ENCODE measurements around the gene HHATL. TPM values are rescaled to one million over a fixed set of nuclear protein-coding genes. Genes with fewer than 3 reads are reported as not detected.
A peak's percentile ranks its signal among the peaks of the same experiment; 100 is the strongest.

HHATL gene
- total and polyA plus RNA-seq, 8 donors, result 0.29 to 1.3 (median 1.0) TPM; not detected in 1

- Histone ChIP-seq H3K4me3 (no peak overlapping the region), H3K9me3 (no peaks in the 10 kb centered on the region), H3K36me3 (no peaks in the 10 kb centered on the region), H3K27ac (no peak overlapping the region), H3K4me1 (no peaks in the 10 kb centered on the region), H3K27me3 (no peaks in the 10 kb centered on the region)
- peak in 1 of 4 donors; percentile 10 for DNase-seq
- no peak for ATAC-seq
- TF ChIP-seq, protein P1, sequence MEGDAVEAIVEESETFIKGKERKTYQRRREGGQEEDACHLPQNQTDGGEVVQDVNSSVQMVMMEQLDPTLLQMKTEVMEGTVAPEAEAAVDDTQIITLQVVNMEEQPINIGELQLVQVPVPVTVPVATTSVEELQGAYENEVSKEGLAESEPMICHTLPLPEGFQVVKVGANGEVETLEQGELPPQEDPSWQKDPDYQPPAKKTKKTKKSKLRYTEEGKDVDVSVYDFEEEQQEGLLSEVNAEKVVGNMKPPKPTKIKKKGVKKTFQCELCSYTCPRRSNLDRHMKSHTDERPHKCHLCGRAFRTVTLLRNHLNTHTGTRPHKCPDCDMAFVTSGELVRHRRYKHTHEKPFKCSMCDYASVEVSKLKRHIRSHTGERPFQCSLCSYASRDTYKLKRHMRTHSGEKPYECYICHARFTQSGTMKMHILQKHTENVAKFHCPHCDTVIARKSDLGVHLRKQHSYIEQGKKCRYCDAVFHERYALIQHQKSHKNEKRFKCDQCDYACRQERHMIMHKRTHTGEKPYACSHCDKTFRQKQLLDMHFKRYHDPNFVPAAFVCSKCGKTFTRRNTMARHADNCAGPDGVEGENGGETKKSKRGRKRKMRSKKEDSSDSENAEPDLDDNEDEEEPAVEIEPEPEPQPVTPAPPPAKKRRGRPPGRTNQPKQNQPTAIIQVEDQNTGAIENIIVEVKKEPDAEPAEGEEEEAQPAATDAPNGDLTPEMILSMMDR (IDR thresholded peaks at IDR 0.05), result no peak
- intact Hi-C loops (cut with DNase I), result no loop called here
These were observed 31.8 kb upstream of the HHATL start for GRCh38 chr3:42734263-42734860.

DNA sequence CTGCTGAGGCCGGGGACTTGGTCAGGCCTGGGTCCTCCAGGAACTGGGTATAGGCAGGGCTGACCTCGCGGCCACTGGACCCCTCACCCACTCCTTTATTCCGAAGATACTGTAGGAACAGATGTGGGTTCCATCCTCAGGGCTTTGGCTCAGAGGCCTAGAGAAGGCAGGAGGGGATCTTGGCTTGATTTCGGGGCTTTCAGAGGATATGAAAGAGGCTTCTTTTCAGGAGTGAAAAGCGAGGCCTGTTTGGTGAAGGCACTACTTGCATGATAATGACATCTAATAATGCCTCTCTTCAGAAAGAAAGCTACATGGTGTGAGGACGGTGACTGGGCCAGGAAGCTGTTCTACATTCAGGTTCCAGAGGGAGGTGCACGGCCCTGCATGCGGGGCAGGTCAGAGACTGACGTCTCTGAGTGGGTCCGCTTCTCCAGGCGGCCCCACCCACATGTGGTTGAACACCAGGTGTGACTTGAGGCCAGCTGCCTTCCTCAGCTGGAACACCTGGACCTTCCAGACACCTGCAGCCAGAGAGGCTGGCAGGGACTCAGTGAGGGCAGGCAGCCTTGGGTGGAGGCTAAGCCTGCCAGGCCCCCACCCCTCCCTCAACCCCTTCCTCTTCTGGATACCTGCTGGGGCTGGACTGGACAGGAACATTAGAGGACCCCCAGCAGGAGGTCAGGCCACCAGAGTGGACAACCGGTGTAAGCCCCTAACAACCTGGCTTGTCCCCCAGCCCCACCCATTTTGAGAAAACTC lies 31.1 kb upstream of the HHATL start:
- TF ChIP-seq, protein P1 (IDR thresholded peaks at IDR 0.05), result no peak
- H3K4me3 ChIP-seq, result no peak overlapping the region
- H3K4me1 ChIP-seq, result no peaks in the 10 kb centered on the region
- no peaks in the 10 kb centered on the region for H3K27me3 ChIP-seq
- no peaks in the 10 kb centered on the region for H3K36me3 ChIP-seq
- ATAC-seq (no peak), DNase-seq (no peak)
- H3K27ac ChIP-seq, result no peak overlapping the region
- intact Hi-C loops (cut with DNase I), result no loop called here
- no peaks in the 10 kb centered on the region for H3K9me3 ChIP-seq

GRCh38 chr3:42732829-42733459 lies 30.3 kb upstream of the HHATL start:
- Histone ChIP-seq H3K36me3 (no peaks in the 10 kb centered on the region), H3K27ac (no peak overlapping the region), H3K4me3 (no peak overlapping the region), H3K27me3 (no peaks in the 10 kb centered on the region), H3K9me3 (no peaks in the 10 kb centered on the region), H3K4me1 (no peaks in the 10 kb centered on the region)
- ATAC-seq (no peak), DNase-seq (peak in 1 of 4 donors; percentile 7)
- TF ChIP-seq, protein P1 (IDR thresholded peaks at IDR 0.05), result no peak
- intact Hi-C loops (cut with DNase I), result no loop called here

DNA sequence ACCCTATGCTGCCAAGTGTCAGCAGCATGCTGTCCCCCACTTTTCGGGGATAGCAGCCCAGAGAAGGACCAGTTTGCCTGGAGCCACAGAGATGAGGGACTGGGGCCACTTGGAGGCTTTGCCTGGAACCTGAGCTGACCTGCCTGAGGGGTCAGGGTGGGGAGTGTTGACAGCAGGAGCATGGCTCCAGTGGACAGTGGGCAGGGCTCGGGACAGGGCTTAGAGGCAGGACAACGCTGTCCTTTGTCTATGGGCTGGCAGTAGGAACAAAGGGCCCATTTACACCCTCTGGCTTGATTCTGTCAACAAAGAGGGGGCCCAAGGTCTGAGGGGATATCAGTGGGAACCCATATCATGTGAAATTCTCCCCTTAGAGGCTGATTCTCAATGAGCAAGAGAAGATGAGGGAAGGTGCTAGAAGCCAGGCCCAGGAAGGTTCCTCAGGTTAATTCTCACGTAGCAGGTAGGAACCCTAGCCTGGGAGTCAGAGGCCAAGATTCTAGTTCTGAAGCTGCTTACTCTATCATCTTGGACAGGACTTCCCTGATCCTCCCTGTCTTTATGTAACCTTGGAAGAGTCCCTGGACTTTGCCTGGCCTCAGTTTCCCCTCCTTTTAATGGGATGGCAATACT lies 29.7 kb upstream of the HHATL start:
- Histone ChIP-seq H3K4me1 (no peaks in the 10 kb centered on the region), H3K9me3 (no peaks in the 10 kb centered on the region), H3K27me3 (no peaks in the 10 kb centered on the region), H3K4me3 (no peak overlapping the region), H3K36me3 (no peaks in the 10 kb centered on the region), H3K27ac (no peak overlapping the region)
- intact Hi-C loops (cut with DNase I), result no loop called here
- DNase-seq (peak in 1 of 4 donors; percentile 5), ATAC-seq (no peak)
- TF ChIP-seq, protein P1 (IDR thresholded peaks at IDR 0.05), result no peak
